GM12864 (cell line): Measurements from ENCODE around the gene ZSWIM6.
A peak's percentile ranks its signal among the peaks of the same experiment; 100 is the strongest.
"Not testable (repeated sequence)": the region's sequence is repeated elsewhere in the genome, so short reads cannot be mapped to it uniquely, and the experiment has no call there.

Experiments used
- DNase-seq: peaks from one replicate; pipeline ENCODE4 v3.0.0-alpha.2; 2011; ENCODE audit warnings: low read depth
- H3K4me3 ChIP-seq: 2 replicates; pipeline ENCODE4 v1.5.1; 2011; ENCODE audit warnings: mild to moderate bottlenecking, low read depth, low read length, control low read depth
- TF ChIP-seq, protein P1 (sequence below): IDR thresholded peaks from 2 replicates; pipeline ENCODE4 v1.5.1; 2011; ENCODE audit warnings: low read depth, mild to moderate bottlenecking, moderate library complexity, low read length, control low read depth, inconsistent platforms; ENCODE audit errors: missing control alignments

Gene ZSWIM6

GRCh38 chr5:61402970-61403900, 71.2 kb downstream of the ZSWIM6 start:
- TF ChIP-seq, protein P1, sequence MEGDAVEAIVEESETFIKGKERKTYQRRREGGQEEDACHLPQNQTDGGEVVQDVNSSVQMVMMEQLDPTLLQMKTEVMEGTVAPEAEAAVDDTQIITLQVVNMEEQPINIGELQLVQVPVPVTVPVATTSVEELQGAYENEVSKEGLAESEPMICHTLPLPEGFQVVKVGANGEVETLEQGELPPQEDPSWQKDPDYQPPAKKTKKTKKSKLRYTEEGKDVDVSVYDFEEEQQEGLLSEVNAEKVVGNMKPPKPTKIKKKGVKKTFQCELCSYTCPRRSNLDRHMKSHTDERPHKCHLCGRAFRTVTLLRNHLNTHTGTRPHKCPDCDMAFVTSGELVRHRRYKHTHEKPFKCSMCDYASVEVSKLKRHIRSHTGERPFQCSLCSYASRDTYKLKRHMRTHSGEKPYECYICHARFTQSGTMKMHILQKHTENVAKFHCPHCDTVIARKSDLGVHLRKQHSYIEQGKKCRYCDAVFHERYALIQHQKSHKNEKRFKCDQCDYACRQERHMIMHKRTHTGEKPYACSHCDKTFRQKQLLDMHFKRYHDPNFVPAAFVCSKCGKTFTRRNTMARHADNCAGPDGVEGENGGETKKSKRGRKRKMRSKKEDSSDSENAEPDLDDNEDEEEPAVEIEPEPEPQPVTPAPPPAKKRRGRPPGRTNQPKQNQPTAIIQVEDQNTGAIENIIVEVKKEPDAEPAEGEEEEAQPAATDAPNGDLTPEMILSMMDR = no peak
- no peak for DNase-seq
- no peak overlapping the region for H3K4me3 ChIP-seq

DNA sequence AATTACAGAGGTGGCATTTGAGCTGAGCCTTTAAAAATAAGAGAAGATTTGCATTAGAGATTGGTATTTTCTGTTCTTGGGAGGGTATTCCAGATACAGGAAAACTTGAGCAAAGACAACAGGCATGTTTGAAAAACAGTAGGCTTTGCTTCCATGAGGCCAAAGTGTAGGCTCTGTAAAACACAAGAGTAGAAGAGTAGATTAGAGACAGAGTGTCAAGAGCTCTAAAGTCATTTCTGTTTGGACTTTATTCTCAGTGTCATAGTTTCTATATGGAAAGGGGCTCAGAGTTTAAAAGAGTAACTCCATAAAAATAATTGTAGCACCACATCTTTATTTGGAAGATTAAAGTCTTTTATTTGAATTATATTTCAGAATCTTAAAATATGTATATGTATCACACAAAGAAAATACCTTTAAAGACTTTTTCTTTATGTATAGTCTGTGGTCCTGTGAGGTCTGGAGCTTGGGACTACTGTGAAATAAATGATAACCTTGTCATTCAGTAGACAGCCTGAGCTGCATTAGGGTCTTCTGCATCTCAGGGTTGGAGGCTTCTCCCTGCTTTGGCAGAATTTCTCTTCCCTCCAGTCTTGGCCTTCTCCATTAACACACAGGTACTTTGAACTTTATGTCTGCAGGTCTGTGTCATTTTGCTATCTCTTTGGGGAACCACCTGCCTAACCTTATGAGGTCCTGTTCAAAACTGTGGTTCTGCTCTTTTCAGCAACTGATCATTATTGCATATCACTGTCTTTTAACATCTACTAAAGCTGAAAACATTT, 73.6 kb downstream of the ZSWIM6 start:
- no peak for DNase-seq
- TF ChIP-seq, protein P1 = no peak
- H3K4me3 ChIP-seq = no peak overlapping the region

- DNase-seq, H3K4me3 ChIP-seq: not testable (repeated sequence)
Observed at GRCh38 chr5:61406497-61406896, 74.4 kb downstream of the ZSWIM6 start.

DNA sequence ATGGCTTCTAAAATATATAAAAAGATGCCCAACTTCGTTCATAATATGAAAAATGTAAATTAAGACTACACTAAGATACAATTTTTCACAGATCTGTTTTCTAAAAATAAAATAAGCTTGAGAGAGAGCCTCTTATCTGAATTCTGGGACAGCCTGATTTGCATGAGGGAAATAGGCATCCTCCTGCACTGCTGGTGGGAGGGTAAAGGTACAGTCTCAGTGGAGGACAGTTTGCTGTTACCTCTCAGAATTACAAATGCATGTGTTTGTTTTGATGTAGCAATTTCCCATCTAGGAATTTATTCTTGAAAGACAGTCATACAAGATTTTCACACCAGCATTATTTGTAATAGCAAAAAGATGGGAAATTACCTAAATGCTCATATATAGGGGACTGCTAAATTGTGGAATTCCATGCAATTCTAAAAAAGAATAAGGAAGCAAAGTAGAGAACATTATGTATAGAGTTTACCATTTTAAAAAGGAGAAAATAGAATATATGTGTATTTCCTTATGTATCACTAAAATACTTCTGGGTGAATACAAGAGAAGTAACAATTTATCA, 75.7 kb downstream of the ZSWIM6 start:
- H3K4me3 ChIP-seq = no peak overlapping the region
- TF ChIP-seq, protein P1 = no peak
- no peak for DNase-seq

- DNase-seq = peak; percentile 71
- peak overlapping the region; percentile 4 for H3K4me3 ChIP-seq
- TF ChIP-seq, protein P1 = no peak
Observed at GRCh38 chr5:61408476-61409168, 76.6 kb downstream of the ZSWIM6 start.

DNA sequence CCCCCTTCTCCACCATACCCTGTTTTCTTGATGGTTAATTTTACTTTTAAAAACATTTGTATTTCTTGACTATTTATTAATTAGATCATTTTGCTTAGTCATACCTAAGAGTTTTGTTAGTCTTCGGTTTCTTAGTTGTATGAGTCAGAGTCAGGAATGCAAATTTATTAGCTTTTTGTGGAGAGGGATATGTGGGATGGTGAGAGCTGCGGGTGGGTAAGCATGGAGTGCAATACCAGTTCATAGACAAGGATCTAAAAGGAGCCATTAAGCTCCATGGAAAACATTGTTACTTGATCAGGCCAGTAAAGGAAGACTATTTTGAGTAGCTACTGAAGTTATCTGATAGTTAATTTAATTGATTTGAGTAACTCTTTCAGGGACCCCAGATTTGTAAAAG, 77.5 kb downstream of the ZSWIM6 start:
- TF ChIP-seq, protein P1 = no peak
- no peak overlapping the region for H3K4me3 ChIP-seq
- no peak for DNase-seq
